GM12872 (cell line): ENCODE data around the gene SLC24A3.

Source experiments
- CTCF ChIP-seq: IDR thresholded peaks from 3 replicates; pipeline ENCODE4 v1.5.1; 2011; ENCODE audit warnings: low read depth, mild to moderate bottlenecking, low read length, moderate library complexity; ENCODE audit not compliant: insufficient read depth

The SLC24A3 gene

GRCh38 chr20:19540392-19540791, 327.9 kb downstream of the SLC24A3 start:
- TF ChIP-seq CTCF, result no peak

GRCh38 chr20:19543101-19543500, 330.7 kb downstream of the SLC24A3 start:
- no peak for TF ChIP-seq CTCF

GRCh38 chr20:19544684-19545083, 332.2 kb downstream of the SLC24A3 start:
- no peak for TF ChIP-seq CTCF

- TF ChIP-seq CTCF, result no peak
These were observed 334.2 kb downstream of the SLC24A3 start for GRCh38 chr20:19546648-19547047.

GRCh38 chr20:19547547-19547946, 335.1 kb downstream of the SLC24A3 start:
- TF ChIP-seq CTCF, result no peak

GRCh38 chr20:19549896-19550295, 337.5 kb downstream of the SLC24A3 start:
- no peak for TF ChIP-seq CTCF

- no peak for TF ChIP-seq CTCF
These were observed 340.1 kb downstream of the SLC24A3 start for GRCh38 chr20:19552221-19553180.
